ENCODE measurements around the gene TDRD12.

TDRD12 gene

GRCh38 chr19:32870981-32871451, 151.4 kb downstream of the TDRD12 start:
- DNase-seq, result no peak

GRCh38 chr19:32872391-32872790, 152.8 kb downstream of the TDRD12 start:
- DNase-seq, result no peak

- DNase-seq, result no peak
Measured at GRCh38 chr19:32873247-32873959, 153.8 kb downstream of the TDRD12 start.

GRCh38 chr19:32874605-32875004, 155.0 kb downstream of the TDRD12 start:
- DNase-seq, result no peak

GRCh38 chr19:32875428-32875827, 155.9 kb downstream of the TDRD12 start:
- no peak for DNase-seq

GRCh38 chr19:32876236-32876918, 156.8 kb downstream of the TDRD12 start:
- DNase-seq, result no peak

- DNase-seq, result no peak
Measured at GRCh38 chr19:32876919-32877285, 157.3 kb downstream of the TDRD12 start.
